Glutamatergic neuron (in vitro differentiated cells): ENCODE measurements around the gene ILK. TPM values are rescaled to one million over a fixed set of nuclear protein-coding genes. Genes with fewer than 3 reads are reported as not detected.
A peak's percentile ranks its signal among the peaks of the same experiment; 100 is the strongest.

Experiments
- DNase-seq: peaks from one replicate; pipeline ENCODE4 v3.0.0; 2022
- H3K27ac Mint-ChIP-seq: one replicate; pipeline ENCODE4 v1.8.0; 2020; ENCODE audit warnings: mild to moderate bottlenecking, mixed read lengths, inconsistent platforms; ENCODE audit not compliant: unreplicated experiment
- H3K27me3 Mint-ChIP-seq: one replicate; pipeline ENCODE4 v1.8.0; 2020; ENCODE audit warnings: mild to moderate bottlenecking, moderate library complexity, mixed read lengths, inconsistent platforms; ENCODE audit not compliant: unreplicated experiment
- H3K36me3 Mint-ChIP-seq: one replicate; pipeline ENCODE4 v1.8.0; 2020; ENCODE audit warnings: mild to moderate bottlenecking, mixed read lengths, inconsistent platforms; ENCODE audit not compliant: unreplicated experiment
- H3K4me1 Mint-ChIP-seq: one replicate; pipeline ENCODE4 v1.8.0; 2020; ENCODE audit warnings: mild to moderate bottlenecking, low read depth, mixed read lengths, inconsistent platforms; ENCODE audit not compliant: unreplicated experiment
- H3K4me3 Mint-ChIP-seq: one replicate; pipeline ENCODE4 v1.8.0; 2020; ENCODE audit warnings: mild to moderate bottlenecking, mixed read lengths, inconsistent platforms; ENCODE audit not compliant: unreplicated experiment
- H3K9me3 Mint-ChIP-seq: one replicate; pipeline ENCODE4 v1.8.0; 2020; ENCODE audit warnings: mild to moderate bottlenecking, moderate library complexity, mixed read lengths, inconsistent platforms; ENCODE audit not compliant: unreplicated experiment
- CTCF ChIP-seq: fragments of 200-600 bp; sonication (generic); IDR thresholded peaks from one replicate; pipeline ENCODE4 v1.5.0; 2021; ENCODE audit not compliant: partially characterized antibody, unreplicated experiment
- total RNA-seq: library from RNA; stranded (reverse); fragmentation: NEBNext Ultra II Directional; extraction: Animal tissue kit (Norgen Biotek cat#: 25700); gene quantifications from one replicate; pipeline ENCODE4 v1.2.1, GENCODE V29; 2021; ENCODE audit not compliant: unreplicated experiment

The ILK gene
- total RNA-seq, 1 donor from 2014 or later = 168 TPM

GRCh38 chr11:6655790-6656583 is 52.4 kb downstream of the ILK start, which contains the start of gene DCHS1:
TSS of gene DCHS1 (minus strand) at chr11:6655809. CDS start at chr11:6641613, 14,196 bp downstream.
- peak within 1 kb of the TSS; percentile 61 for H3K4me3 Mint-ChIP-seq
- H3K27ac Mint-ChIP-seq = peak within 1 kb of the TSS; percentile 85
- TF ChIP-seq CTCF = no peak
- no peaks in the 10 kb centered on the region for H3K36me3 Mint-ChIP-seq
- H3K27me3 Mint-ChIP-seq = peaks cover 6% of the 10 kb centered on the region
- DNase-seq = peak; percentile 72
- peaks cover 4% of the 10 kb centered on the region for H3K4me1 Mint-ChIP-seq
- H3K9me3 Mint-ChIP-seq = peaks cover 3% of the 10 kb centered on the region

- DNase-seq = no peak
- no peaks in the 10 kb centered on the region for H3K36me3 Mint-ChIP-seq
Observed at GRCh38 chr11:6656584-6656915, 53.0 kb downstream of the ILK start.

GRCh38 chr11:6656936-6657335 is 53.4 kb downstream of the ILK start:
- Mint-ChIP-seq H3K4me1 (peaks cover 4% of the 10 kb centered on the region), H3K27me3 (peaks cover 6% of the 10 kb centered on the region), H3K9me3 (peaks cover 3% of the 10 kb centered on the region), H3K4me3 (peak overlapping the region; percentile 61), H3K27ac (peak overlapping the region; percentile 18), H3K36me3 (no peaks in the 10 kb centered on the region)
- TF ChIP-seq CTCF = no peak
- DNase-seq = no peak

More at GRCh38 chr11:6656584-6656915, 53.0 kb downstream of the ILK start:
- peaks cover 6% of the 10 kb centered on the region for H3K27me3 Mint-ChIP-seq
- no peak for TF ChIP-seq CTCF
- H3K9me3 Mint-ChIP-seq = peaks cover 3% of the 10 kb centered on the region
- peaks cover 4% of the 10 kb centered on the region for H3K4me1 Mint-ChIP-seq
- peak overlapping the region; percentile 61 for H3K4me3 Mint-ChIP-seq
- peak overlapping the region; percentile 85 for H3K27ac Mint-ChIP-seq

DNA sequence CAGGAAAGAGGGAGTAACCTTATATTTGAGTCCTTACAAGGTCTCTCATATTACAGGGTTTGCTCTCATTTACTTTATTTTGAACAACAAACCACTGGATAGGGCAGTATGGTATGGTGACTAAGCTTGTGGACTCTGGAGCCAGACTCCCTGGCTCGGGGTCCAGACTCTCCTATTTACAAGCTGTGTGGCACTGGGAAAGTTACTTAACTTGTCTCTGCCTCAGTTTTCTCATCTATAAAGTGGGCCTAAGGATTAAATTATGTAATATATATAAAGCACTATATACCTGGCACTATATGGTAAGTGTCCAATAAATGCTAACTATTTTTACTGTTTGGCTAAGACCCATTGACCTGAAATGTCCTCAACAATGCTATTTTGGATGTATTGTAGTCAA is 53.8 kb downstream of the ILK start:
- no peak for DNase-seq
- peaks cover 4% of the 10 kb centered on the region for H3K4me1 Mint-ChIP-seq
- no peak for TF ChIP-seq CTCF
- H3K9me3 Mint-ChIP-seq = peaks cover 3% of the 10 kb centered on the region
- H3K4me3 Mint-ChIP-seq = peak overlapping the region; percentile 61
- H3K27me3 Mint-ChIP-seq = peaks cover 6% of the 10 kb centered on the region
- no peaks in the 10 kb centered on the region for H3K36me3 Mint-ChIP-seq
- no peak overlapping the region for H3K27ac Mint-ChIP-seq

DNA sequence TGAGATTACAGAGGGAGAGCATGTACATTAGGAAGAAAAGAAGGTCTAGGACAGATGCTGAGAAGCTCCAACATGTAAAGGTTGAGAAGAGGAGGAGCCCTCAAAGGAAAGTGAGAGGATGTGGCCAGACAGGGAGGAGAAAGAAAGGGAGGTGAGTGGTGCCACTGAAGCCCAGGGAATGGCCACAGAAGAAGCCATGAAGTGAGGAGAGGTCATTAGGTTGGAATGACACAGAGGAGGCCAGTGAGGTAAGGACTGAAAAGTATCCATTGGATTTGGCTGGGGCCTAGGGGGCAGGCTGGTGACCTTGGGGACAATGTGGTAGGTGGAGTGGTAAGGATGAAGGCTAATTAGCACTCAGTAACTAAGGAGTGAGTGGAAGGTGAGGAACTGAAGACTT is 55.1 kb downstream of the ILK start:
- DNase-seq = no peak
- Mint-ChIP-seq H3K27ac (no peak overlapping the region), H3K9me3 (peaks cover 3% of the 10 kb centered on the region), H3K36me3 (no peaks in the 10 kb centered on the region), H3K27me3 (peaks cover 6% of the 10 kb centered on the region), H3K4me3 (no peak overlapping the region), H3K4me1 (peaks cover 4% of the 10 kb centered on the region)
- TF ChIP-seq CTCF = no peak
